ENCODE measurements around the gene CDT1.

The CDT1 gene

DNA sequence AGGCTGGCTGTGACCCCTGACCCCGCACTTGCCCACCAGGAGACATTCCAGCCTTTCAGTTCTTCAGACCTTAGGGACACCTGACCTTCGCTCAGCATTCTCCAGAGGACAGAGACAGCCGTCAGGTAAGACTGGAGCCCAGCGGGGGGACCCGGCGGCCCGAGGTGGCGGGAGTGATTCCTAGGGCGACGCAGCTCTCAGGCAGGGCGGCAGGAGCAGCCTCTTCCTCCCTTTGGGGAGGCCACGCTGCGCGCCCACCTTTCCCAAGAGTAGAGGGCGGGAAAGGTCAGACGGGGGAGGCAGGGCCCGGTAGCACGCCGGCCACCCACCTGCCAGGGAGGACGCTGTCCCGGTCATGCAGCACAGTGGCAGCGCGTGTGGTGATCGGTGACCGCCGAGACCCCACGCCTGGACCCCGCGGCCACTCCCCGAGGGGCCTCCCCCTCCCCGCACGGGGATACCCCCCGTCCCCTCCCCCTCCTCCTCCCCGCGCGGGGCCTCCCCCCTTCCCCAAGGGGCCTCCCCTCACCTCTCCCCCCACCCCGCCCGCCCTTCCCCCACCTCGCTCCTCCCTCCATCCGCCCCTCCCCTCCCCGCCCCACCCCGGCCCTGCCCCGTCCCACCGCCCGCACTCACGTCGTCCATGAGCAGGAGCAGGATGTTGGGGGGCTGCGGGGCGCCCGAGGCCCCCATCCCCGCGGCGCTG is 52.7 kb downstream of the CDT1 start:
- no peak for DNase-seq (ENCODE audit: low read depth in 3 of 3)

DNA sequence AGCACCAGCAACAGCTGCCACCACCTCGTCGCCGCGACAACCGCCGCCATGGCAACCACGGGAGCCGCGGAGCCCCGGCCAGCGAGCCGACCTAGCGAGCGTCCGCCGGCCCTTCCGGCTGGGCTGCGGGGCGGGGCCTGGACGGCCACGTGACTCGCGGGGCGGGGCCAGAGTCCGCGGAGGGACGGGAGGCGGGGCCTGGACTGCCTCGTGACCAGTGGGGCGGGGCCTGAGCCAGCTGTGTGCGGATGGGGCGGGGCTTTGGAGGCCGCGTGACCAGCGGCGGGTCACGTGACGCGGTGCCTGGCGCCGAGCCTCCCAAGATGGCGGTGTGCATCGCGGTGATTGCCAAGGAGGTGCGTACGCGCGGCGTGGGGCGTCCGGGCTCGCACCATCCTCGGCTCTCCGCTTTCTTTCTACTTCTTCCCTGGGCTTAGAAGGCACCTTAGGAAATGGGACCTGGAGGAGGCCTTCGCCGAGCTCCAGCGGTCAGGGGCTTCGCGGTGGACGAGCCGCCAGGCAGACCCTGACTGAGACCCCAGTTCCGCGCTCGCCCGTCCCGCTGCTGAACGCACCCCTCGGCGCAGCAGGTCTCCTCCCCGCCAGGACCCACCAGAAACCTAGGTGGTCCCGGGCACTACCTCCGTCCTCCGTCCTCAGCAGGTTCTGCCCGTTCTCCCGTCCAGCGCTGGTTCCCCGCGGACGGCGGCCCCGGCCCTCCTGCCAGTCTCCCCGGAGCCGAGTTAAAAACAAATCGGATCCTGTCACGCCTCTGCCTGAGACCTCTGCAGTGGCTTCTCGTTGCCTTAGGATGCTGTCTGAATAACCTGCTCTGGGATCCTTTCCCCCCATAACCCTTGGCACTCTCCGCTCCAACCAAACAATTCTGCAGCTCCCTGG is 53.5 kb downstream of the CDT1 start, which contains the start of the genes GALNS and TRAPPC2L:
TSS of gene GALNS (minus strand) at position 120 of the 900 bp plus-strand sequence. CDS start at position 50, 70 bp downstream.
TSS of gene TRAPPC2L (plus strand) at position 300 of the 900 bp plus-strand sequence. CDS start at position 324, 24 bp downstream.
- peak; percentile 96 to 100 (median 99) for DNase-seq (ENCODE audit: low read depth in 3 of 3)

DNA sequence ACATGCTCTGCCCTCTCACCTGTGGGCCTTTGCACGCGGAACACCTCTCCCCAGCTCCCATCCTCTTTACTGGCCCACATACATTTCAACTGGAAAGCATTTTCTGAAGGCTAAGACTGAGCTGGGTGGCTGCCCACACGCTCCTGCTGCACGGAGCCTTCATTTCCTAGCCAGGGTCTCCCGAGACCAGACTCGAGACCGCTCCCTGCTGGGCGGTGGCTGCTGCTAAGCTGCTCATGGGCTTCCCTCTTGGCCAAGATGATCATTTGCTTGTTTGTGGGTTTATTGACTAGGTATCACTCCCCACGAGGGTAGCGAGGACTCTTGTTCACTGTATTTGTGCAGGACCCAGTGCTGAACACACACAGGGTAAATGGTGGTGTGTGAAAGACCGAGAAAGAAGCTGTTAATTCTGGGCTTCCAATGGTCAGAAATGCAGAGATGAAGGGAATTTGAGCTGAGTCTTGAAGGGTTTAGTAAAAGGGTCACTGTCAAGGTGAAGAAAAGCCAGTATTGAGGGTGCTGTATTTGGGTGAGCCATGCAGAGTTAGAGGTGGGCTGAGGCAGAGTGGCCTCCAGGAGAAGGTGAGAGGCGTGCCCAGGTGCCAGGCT is 54.2 kb downstream of the CDT1 start:
- peak; percentile 42 to 66 (median 61) for DNase-seq (ENCODE audit: low read depth in 3 of 3)
